ENCODE data around the gene PPP6R2.

Gene PPP6R2

GRCh38 chr22:50302041-50302541, 41.0 kb upstream of the PPP6R2 start (continued):
- no peak for TF ChIP-seq KLF8 (tag by site-specific recombination; IDR thresholded peaks at IDR 0.05)
- no peak for TF ChIP-seq ZNF239 (tag by site-specific recombination; IDR thresholded peaks at IDR 0.05)
- TF ChIP-seq HIC1 (tag by site-specific recombination; IDR thresholded peaks at IDR 0.05), result peak; percentile 30; the same call in 1 of the 2 replicates
- peak; percentile 77 for TF ChIP-seq GLIS1 (tag by site-specific recombination; IDR thresholded peaks at IDR 0.05)
- TF ChIP-seq, protein P1, sequence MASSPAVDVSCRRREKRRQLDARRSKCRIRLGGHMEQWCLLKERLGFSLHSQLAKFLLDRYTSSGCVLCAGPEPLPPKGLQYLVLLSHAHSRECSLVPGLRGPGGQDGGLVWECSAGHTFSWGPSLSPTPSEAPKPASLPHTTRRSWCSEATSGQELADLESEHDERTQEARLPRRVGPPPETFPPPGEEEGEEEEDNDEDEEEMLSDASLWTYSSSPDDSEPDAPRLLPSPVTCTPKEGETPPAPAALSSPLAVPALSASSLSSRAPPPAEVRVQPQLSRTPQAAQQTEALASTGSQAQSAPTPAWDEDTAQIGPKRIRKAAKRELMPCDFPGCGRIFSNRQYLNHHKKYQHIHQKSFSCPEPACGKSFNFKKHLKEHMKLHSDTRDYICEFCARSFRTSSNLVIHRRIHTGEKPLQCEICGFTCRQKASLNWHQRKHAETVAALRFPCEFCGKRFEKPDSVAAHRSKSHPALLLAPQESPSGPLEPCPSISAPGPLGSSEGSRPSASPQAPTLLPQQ (tag by site-specific recombination; IDR thresholded peaks at IDR 0.05), result peak; percentile 83
- TF ChIP-seq ZBTB8A (tag by site-specific recombination; IDR thresholded peaks at IDR 0.05), result 0 out of 2 replicates have a peak, but pooled peaks have one; percentile 6

- H3K4me1 ChIP-seq (ENCODE audit: control insufficient read depth, insufficient read depth, low read length), result peaks cover 21% of the 10 kb centered on the region
- no peak overlapping the region for H3K4me3 ChIP-seq (ENCODE audit: low read depth, low read length)
- peak; percentile 20 for TF ChIP-seq SP2 (tag by site-specific recombination; IDR thresholded peaks at IDR 0.05)
- TF ChIP-seq ZNF48 (tag by site-specific recombination; IDR thresholded peaks at IDR 0.05), result no peak
- TF ChIP-seq, protein P2, sequence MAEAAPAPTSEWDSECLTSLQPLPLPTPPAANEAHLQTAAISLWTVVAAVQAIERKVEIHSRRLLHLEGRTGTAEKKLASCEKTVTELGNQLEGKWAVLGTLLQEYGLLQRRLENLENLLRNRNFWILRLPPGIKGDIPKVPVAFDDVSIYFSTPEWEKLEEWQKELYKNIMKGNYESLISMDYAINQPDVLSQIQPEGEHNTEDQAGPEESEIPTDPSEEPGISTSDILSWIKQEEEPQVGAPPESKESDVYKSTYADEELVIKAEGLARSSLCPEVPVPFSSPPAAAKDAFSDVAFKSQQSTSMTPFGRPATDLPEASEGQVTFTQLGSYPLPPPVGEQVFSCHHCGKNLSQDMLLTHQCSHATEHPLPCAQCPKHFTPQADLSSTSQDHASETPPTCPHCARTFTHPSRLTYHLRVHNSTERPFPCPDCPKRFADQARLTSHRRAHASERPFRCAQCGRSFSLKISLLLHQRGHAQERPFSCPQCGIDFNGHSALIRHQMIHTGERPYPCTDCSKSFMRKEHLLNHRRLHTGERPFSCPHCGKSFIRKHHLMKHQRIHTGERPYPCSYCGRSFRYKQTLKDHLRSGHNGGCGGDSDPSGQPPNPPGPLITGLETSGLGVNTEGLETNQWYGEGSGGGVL (tag by site-specific recombination; IDR thresholded peaks at IDR 0.05), result 0 out of 2 replicates have a peak, but pooled peaks have one; percentile 17
- CTCF ChIA-PET, result interaction anchor here (0.6 to 2.1 kb wide), 7 partner anchors 8 to 165 kb away, joined by 3 to 9 read pairs (median 5); no protein-coding TSS in a partner anchor
- peak overlapping the region; percentile 50; the same call in 1 of the 2 replicates for H3K27ac ChIP-seq (ENCODE audit: extremely low read depth, low read depth, low read length)
- POLR2A ChIA-PET, result interaction anchor here (0.5 to 1.7 kb wide), 4 partner anchors 9 to 231 kb away, joined by 3 to 6 read pairs (median 4); no protein-coding TSS in a partner anchor
- H3K9me3 ChIP-seq (ENCODE audit: control insufficient read depth, insufficient read depth, low read depth, low read length), result no peaks in the 10 kb centered on the region
- H3K36me3 ChIP-seq (ENCODE audit: control insufficient read depth in 2 of 2, insufficient read depth in 1 of 2, low read length in 2 of 2), result peaks cover 0 to 40% of the 10 kb centered on the region in 2 experiments; a peak in 1 of 3 replicates
These were observed 40.6 kb upstream of the PPP6R2 start for GRCh38 chr22:50302564-50302963.

DNA sequence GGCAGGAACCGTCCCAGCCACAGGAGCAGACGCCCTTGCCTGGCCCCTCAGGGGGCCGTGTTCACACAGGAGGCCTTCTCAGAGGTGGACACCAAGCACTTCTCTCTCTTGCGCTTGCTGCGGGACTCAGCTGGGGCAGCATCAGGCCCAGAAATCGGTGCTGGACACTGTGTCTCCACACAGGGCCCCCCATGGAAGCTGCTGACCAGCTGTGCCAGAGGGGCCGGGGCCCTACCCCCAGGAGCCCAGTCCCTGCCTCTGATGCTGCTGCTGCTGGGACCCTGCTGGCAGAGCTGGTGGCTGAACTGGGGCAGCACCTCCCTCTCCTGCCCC, 39.6 kb upstream of the PPP6R2 start:
- ChIA-PET POLR2A (interaction anchor here (0.6 to 4.7 kb wide), 6 partner anchors 9 to 222 kb away, joined by 3 to 37 read pairs (median 4); partner anchors contain the start of gene SCO2), CTCF (interaction anchor here (1.0 to 2.1 kb wide), 4 partner anchors 9 to 52 kb away, joined by 3 to 8 read pairs (median 5); partner anchors contain the start of gene HDAC10)
- H3K9me3 ChIP-seq (ENCODE audit: control insufficient read depth, insufficient read depth, low read depth, low read length), result no peaks in the 10 kb centered on the region
- H3K36me3 ChIP-seq (ENCODE audit: control insufficient read depth in 2 of 2, insufficient read depth in 1 of 2, low read length in 2 of 2), result peaks cover 0 to 40% of the 10 kb centered on the region in 2 experiments; a peak in 1 of 3 replicates
- peaks cover 21% of the 10 kb centered on the region for H3K4me1 ChIP-seq (ENCODE audit: control insufficient read depth, insufficient read depth, low read length)
- peak overlapping the region; percentile 50 for H3K27ac ChIP-seq (ENCODE audit: extremely low read depth, low read depth, low read length)
- H3K4me3 ChIP-seq (ENCODE audit: low read depth, low read length), result no peak overlapping the region
- peak; percentile 23 for TF ChIP-seq GLIS2 (tag by site-specific recombination; IDR thresholded peaks at IDR 0.05)
- TF ChIP-seq, protein P3, sequence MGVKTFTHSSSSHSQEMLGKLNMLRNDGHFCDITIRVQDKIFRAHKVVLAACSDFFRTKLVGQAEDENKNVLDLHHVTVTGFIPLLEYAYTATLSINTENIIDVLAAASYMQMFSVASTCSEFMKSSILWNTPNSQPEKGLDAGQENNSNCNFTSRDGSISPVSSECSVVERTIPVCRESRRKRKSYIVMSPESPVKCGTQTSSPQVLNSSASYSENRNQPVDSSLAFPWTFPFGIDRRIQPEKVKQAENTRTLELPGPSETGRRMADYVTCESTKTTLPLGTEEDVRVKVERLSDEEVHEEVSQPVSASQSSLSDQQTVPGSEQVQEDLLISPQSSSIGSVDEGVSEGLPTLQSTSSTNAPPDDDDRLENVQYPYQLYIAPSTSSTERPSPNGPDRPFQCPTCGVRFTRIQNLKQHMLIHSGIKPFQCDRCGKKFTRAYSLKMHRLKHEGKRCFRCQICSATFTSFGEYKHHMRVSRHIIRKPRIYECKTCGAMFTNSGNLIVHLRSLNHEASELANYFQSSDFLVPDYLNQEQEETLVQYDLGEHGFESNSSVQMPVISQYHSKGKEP (tag by site-specific recombination; IDR thresholded peaks at IDR 0.05), result no peak
- TF ChIP-seq ZIC2 (tag by site-specific recombination; IDR thresholded peaks at IDR 0.05), result peak; percentile 63
- TF ChIP-seq ZBTB49 (tag by site-specific recombination; IDR thresholded peaks at IDR 0.05; ENCODE audit: low read depth), result no peak
- TF ChIP-seq, protein P4, sequence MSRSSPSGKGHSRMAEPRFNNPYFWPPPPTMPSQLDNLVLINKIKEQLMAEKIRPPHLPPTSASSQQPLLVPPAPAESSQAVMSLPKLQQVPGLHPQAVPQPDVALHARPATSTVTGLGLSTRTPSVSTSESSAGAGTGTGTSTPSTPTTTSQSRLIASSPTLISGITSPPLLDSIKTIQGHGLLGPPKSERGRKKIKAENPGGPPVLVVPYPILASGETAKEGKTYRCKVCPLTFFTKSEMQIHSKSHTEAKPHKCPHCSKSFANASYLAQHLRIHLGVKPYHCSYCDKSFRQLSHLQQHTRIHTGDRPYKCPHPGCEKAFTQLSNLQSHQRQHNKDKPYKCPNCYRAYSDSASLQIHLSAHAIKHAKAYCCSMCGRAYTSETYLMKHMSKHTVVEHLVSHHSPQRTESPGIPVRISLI (tag by site-specific recombination; IDR thresholded peaks at IDR 0.05), result no peak
